CD4-positive, alpha-beta T cell treated with Interleukin-4 for 1 hour (primary cell): ENCODE data around the gene CHRM5.

Source experiments
- DNase-seq, 2 donors: peaks; one replicate each; pipeline ENCODE4 v3.0.0-alpha.2; 2020 to 2022

CHRM5 gene

GRCh38 chr15:34102175-34102925, 134.1 kb downstream of the CHRM5 start:
- no peak for DNase-seq

DNA sequence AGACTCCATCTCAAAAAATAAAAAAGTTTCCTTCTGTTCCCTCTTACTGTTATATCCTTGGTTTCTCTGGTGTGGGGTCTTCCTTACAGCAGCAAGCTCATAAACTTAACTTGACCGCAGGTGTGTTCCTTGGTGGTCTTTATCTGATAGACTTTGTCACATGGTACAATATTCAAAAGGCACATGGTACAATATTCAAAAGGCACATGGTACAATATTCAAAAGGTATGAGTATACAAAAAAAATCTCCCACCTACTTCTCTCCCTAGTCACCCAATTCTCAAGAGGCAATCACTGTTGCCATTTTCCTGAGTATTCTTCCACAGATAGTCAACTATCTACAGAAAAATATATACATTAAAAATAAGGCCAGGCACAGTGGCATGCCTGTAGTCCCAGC, 138.1 kb downstream of the CHRM5 start:
- no peak for DNase-seq

- no peak for DNase-seq
Measured at GRCh38 chr15:34107315-34107714, 139.0 kb downstream of the CHRM5 start.

- peak in 1 of 2 donors; percentile 31 for DNase-seq
Measured at GRCh38 chr15:34109797-34110663, 141.7 kb downstream of the CHRM5 start.

- DNase-seq, result no peak
Measured at GRCh38 chr15:34111488-34111887, 143.2 kb downstream of the CHRM5 start.

GRCh38 chr15:34114215-34114614, 145.9 kb downstream of the CHRM5 start:
- no peak for DNase-seq

DNA sequence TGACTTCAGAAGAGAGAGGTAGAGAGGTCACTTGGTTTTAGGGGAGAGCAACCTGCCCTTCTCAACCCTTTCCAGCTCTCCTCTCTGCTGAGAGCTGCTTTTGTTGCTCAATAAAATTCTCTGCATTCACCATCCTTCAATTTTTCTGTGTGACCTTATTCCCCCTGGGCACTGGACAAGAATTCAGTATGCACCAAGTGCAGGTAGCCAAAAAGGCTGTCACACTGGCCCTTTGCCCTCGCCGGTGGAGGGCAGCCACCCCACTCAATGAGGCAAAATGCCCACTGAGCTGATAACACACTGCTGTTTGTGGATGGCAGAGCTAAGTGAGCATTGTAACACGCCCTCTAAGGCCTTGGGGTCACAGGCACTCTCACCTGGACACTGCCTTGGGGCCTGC, 146.4 kb downstream of the CHRM5 start:
- no peak for DNase-seq

DNA sequence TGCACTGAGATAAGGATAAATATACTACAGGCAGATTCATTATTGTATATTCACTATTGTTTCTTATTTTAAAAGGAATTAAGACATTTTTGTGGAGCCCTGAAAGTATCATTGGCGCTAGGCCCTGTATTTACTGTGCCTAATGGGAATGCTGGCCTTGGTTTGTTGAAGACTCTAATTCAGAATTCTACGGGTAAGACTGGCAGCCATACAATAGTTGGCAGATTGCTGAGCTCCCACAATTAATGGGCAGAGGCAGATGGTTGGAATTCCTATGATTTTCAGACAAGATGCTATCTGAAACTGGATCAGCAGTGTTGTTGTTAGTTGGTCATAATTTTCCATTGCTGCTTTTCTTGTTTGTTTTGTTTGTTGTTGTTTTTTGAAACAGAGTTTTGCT, 148.3 kb downstream of the CHRM5 start:
- DNase-seq, result no peak
